GM21529 (cell line): ENCODE results near the gene NRAS.

Experiments
- ATAC-seq: cut with Tn5 transposase; IDR thresholded peaks from one replicate; pipeline ENCODE4 v1.9.1; 2021; ENCODE audit not compliant: unreplicated experiment

NRAS gene

DNA sequence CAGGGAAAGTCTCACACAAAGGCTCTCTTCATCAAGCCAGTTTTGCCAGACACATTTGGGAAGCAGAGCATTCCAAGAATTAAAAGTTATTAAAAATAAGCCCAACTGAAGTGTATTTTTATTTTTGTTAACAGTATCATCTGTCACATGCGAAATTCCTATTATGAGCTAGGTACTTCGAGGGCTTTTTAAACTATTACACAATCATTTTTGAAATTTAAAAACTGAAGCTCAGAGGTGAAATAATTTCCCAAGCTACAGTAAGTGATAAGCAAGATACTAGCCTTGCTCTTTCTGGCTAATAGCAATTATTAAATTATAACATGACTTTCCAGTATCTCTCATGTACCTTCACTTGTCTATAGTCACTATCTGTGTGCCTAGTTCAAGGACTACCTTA is 12.0 kb upstream of the NRAS start:
- no peak for ATAC-seq

DNA sequence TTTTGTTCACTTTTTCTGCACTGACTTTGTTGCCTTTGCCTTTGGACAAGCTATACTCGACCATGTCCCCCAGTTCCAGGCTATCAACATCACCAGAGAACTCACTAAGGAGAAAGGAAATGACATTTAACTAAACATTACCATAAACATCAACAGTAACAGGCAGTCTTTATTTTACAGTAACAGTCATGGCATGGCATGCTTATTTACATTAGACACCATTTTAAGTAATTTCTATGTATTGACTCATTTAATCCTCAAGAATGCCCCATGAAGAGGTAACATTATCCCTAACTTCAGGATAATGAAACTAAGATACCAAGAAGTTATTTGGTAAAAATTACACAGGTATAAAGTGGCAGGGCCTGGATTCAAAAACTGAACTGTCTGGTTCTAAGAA is 8.7 kb upstream of the NRAS start:
- no peak for ATAC-seq

DNA sequence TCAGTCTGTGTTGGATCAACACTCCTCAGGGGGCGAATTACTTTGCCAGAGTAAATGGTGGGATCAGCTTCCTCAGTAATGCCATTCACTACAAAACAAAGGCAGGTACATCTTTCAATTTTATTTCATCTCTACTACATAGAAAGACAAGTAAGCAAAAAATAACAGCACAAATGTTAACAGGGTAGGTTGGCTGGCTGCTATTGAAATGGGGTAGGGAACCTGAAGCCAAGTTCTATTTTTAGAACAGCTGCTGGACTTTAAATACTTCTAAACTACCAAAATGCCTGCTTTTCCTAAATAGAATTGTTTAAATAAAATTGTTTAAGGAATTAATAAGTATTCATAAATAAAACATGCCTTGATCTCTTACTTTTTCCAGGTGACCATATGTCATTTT is 7.3 kb upstream of the NRAS start:
- ATAC-seq, result no peak

DNA sequence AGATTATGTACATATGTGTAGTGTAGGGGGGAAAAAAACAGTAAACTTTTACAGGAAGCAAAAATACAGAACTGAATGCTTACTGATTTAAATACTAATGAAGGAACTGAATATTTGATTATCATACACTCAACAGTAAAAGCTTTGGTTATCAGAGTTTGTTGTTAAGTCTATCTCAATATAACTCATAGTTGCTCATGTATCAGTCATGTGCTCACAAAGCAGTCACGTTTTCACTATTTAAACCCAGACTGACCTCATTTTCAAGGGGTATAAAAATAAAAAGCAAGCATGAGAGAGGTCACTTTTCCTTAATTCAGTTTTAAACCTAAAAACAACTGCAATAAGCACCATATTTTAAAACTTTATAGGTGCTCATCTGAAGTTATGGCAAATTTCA is 6.9 kb upstream of the NRAS start:
- ATAC-seq, result no peak

DNA sequence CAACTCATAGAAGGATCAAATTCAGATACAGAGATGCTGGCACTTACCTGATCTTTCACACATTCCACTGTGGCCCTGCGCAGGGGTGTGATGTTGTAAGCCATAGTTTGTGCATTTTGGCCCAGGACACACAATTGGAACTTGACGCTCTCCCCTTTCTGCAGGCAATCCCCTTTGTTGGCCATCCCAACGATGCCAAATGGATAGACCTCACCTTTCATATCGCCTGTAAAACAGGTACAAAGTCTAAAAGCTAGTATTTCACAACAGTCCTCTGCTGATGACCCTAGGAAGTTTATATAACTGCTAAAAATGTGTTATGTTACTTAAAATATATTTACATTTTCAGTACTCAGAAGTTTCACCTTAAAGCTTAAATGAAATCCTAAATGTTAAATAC is 3.9 kb upstream of the NRAS start:
- no peak for ATAC-seq

DNA sequence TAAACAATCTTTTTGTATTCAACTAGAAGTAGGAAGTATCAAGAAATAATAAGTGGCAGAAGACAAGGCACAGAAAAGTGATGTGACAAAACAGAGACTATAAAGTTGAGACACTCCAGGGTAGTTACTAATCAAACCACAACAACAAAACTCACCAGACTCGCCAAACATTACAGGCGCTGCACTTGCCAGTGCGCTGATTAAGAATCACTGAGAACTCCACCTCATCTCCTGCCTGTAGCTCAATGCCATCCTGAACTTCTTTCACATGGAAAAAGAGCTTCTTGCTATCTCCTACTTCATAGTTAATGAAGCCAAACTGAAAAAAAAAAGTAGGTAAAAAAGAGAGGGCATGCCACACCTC is 2.8 kb upstream of the NRAS start:
- ATAC-seq, result no peak

DNA sequence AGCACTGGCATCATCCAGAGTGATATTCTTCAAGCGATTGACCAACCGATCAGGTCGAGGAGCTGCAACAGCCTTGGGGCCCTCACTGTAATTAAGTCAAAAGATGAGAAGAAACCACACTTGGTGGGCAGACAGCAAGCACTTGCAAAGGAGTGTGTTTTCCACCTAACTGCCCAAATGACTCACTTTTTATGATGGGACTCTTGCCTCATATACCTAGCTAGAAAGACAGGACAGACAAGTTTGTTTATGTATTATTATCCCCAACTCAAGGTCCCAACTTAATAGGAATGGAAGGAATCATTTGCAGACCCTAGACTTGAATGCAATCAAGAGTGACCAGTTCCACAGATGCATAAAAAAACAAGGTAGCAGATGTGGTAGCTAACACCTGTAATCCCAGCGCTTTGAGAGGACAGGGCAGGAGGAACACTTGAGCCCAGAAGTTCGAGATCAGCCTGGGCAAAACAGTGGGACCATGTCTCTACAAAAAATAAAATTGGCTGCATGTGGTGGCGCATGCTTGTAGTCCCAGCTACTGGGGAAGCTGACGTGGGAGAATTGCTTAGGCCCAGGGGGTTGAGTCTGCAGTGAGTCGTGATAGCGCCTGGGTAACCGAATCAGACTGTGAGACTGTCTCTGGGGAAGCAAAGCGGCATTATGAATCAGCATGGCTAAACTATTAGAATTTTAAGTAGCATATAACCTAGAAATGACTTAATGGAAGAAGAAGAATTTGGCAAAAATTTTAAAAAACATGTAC is 2.3 kb upstream of the NRAS start:
- ATAC-seq, result no peak

DNA sequence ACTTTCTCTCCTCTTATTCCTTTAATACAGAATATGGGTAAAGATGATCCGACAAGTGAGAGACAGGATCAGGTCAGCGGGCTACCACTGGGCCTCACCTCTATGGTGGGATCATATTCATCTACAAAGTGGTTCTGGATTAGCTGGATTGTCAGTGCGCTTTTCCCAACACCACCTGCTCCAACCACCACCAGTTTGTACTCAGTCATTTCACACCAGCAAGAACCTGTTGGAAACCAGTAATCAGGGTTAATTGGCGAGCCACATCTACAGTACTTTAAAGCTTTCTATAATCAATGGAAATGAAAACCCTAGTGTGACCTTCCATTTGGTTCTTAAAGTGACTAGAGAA is 643 bp downstream of the NRAS start:
- no peak for ATAC-seq

DNA sequence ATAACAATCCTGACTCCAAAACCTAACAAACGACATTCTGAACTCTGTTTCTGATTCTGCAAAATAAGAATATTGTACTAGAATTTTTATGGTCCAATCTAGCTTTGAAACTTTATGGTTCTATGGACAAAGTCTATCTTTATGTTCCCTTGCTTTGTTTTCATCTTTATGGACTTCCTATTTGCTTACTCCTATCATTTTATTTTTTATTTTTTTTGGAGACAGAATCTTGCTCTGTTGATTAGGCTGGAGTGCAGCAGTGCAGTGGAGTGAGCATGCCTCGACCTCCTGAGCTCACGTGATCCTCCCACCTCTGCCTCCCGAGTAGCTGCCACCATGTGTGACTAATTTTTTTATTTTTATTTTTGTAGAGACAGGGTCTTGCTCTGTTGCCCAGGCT is 3.6 kb downstream of the NRAS start:
- ATAC-seq, result no peak

DNA sequence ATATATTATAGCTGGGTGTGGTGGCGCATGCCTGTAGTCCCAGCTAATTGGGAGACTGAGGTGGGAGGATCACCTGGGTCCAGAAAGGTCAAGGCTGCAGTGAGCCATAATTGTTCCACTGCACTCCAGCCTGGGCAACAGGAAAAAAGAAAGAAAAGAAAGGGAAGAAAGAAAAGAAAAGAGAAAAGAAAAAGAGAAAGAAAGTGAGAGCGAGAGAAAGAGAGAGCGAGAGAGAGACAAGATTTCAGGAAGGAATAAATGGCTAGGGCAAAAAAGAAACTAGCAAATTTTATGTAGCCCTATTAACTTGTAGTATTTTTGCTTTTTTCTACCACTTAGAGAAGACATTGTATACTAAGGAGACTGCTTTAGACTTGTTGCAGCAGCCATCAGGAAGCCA is 6.2 kb downstream of the NRAS start:
- ATAC-seq, result no peak

DNA sequence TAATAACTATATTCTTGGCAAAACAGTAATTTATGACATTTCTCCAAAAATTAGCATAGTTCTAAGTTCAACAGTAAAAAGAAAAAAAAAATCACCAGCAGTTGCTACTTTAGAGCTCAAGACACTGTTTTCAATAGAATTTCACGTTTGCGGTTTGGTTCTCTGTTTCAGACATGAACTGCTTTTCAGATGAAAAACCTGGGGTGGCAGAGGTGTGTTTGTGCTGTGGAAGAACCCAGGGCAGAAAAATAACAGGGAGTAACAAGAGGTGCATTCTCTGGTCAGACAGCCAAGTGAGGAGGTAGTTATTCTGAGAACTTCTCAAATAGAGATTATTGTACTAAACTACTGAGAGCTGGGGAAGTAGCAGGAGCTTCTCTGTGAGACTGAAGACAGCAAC is 9.0 kb downstream of the NRAS start:
- no peak for ATAC-seq

DNA sequence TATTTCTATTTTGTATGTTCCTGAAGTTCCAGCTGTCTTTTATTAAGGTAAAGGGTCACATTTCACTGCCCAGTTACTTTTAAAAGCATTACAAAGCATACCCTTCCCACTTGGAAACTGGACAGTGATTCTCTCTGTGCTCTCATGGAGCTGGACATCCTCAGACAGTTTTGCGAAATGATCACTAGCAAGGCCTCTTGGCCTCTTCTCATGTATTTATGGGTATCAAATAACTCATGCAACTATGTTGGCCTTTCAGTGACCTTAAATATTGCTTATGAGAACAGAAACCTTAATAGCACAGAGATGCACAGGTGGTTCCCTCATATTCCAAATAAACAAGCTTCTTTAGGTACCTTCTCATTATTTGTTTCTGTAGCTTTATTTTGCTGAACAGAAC is 13.3 kb downstream of the NRAS start:
- ATAC-seq, result no peak

DNA sequence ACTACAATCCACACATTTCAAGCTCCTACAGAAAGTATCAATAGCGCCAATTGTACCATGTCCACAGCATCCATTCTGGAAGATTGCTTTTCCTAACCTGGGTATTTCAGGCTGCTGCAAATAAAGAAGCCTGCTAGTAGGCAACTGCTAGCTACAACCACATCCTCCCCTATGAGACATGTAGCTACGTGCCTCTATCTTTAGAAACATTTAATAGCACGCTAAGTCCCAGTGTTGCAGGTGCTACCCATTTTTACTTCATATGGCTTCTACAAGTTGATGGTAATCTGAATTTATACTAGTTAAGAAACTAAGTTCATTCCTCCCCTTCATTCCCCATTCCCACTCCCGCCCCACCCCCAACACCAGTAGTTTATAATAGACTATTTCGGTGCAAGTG is 13.8 kb downstream of the NRAS start:
- ATAC-seq, result no peak

DNA sequence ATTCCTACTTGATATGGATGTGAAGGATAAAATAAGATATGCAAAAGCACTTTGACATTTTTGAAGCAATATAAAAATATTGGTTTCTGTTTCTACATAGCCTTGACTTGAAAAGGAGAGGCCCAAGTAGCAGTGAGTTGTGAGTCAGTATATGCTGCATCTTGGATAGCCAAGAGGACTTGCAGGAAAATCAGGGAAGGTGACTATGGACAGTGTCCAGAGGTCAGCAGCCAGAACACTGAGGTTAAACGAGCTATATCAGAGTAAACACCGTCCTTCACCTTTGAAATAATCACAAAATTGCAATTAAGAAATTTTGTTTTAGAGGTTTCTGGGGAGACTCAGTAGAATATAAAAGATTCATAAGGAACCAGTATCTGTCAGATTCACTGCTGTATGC is 14.6 kb downstream of the NRAS start:
- no peak for ATAC-seq

DNA sequence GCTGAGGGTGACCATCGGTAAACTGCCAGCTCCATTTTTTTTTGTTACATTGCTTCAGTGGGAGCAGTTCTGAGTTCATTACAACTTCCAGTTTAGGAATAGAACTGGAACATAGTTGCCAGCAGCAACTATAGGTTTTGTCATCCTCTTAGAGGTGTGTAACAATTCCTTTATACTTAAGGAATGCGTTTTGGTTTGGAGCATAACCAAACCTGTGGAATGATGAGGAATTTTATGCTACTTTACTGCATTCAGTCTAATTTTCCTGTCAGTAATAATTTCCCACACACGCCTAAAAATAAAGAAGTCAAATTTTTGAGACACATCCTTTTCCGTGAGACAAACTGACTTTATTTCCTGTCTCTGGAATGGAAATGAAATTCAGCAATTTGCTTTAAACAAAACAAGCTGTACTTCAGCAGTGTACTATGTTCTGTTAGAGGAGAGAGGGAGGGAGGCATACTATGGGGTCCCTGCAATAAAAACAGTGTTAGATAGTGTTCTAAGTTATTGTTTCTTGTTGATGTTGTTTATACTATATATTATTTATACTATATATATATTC is 16.5 kb downstream of the NRAS start:
- no peak for ATAC-seq

DNA sequence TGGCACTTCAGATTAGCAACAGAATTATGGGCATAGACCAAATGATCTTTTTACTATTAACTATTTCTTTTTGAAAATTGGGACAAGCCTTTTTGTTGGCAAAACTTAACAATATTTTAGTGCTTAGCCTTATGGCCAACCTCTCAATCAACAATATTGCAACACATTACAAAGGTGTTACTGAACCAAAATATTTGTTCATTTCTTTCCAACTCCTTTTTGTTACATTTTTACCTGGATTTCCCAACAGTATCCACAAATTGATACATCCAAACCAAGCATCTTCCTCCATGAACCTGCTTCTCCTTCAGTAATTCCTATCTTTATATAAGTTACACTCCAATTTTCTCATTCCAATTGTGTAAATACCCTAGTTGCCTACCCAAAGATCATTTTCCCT is 19.8 kb downstream of the NRAS start:
- ATAC-seq, result no peak

DNA sequence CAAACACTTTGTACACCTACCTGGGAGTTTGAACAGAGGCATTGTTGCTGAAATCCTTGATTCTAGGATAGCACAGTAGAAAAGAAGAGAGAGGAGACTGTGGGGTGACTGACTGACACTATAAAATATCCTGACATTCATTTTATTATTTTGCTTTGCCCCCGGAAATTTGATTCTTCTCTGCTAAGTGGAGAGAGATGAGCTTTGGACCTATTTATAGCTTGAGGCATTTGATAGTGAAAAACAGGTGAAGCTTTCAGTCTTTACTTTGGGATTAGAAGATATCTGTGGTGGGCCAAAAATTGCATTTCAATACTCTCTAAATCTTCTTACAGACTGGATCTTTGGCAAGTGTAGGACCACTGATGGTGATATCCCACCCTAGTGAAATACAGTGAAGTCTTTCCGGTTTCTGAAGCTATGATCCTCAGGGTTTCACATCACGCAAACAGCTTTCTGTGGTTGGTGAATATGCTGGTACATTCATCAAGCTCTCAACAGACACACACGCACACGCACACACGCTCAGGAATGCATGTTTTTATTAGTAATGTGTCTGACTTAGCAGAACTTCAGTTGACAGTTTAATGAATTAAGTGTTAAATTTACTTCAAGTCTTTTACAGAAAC is 21.0 kb downstream of the NRAS start, which contains the start of gene AMPD1:
Gene AMPD1, minus strand, starts transcription at position 117 of the 629 bp plus-strand sequence. Its CDS starts 75 bp downstream, at position 42.
- ATAC-seq, result no peak

DNA sequence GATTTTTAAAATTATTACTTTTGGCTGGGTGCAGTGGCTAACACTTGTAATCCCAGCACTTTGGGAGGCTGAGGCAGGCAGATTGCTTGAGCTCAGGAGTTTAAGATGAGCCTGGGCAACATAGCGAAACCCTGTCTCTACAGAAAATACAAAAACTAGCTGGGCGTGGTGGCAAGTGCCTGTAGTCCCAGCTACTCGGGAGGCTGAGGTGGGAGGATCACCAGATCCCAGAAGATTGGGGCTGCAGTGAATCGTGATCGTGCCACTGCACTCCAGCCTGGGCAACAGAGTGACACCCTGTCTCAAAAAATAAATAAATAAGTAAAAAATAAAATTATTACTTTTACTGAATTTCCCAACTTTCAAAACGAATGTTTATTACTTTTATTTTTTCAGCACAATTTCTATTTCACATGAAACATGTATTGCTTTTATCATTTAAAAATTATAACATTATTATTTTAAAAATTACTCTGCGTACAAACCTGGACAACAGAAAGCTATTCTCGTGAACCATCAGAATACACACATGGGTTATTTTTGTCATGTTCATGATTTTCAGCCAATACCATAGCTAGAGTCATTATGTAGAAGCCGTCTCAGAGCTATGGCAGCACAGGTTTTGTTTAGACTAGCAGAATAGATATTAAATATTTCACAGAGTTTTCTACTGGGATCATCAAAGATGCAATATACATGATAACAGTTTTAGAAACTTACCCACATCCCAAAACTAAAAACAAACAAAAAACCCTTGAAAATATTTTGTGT is 21.8 kb downstream of the NRAS start:
- no peak for ATAC-seq

DNA sequence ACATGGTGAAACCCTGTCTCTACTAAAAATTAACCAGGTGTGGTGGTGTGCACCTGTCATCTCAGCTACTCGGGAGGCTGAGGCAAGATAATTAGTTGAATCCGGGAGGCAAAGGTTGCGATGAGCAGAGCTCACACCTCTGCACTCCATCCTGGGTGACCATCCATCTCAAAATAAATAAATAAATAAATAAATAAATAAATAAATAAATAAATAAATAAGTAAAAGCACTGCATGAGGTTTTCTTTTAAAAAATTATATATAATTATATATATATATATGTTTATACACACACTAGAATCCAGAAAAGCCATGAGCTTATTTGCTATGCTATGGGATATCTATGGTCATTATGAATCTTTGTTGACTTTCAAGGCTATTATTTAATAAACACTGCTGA is 23.6 kb downstream of the NRAS start:
- ATAC-seq, result no peak

DNA sequence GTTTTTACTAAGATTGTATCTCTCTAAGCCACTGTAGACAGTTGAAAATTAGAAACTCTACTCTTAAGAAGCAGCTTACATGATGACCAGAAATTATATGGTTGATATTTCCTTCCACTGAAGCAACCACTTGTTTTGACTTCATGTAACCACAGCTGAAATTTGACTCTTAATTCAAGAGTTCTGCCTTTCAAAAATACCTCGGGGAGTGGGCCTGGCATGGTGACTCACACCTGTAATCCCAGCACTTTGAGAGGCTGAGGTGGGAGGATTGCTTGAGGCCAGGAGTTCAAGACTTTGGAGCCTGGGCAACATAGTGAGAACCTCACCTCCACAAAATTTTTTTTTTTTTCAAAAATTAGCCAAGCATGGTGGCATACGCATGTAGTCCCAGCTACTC is 25.5 kb downstream of the NRAS start:
- ATAC-seq, result no peak

DNA sequence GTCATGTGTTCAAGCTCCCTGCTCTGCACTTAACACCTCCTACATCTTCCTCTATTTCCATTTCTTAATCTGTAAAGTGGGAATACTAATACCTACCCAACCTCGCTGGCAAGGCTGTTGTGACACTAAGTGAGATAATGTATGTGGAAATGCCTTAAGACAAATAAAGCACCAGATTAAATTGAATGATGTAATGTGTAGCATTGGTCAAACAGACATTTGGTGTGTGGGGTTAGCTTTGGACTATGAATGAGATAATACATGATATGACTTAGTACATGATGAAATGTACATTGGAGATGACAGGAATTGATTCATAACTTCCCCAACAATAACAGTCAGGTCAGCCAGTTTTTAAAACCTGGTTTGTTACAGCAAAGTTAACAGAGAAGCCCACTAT is 26.4 kb downstream of the NRAS start:
- ATAC-seq, result no peak

DNA sequence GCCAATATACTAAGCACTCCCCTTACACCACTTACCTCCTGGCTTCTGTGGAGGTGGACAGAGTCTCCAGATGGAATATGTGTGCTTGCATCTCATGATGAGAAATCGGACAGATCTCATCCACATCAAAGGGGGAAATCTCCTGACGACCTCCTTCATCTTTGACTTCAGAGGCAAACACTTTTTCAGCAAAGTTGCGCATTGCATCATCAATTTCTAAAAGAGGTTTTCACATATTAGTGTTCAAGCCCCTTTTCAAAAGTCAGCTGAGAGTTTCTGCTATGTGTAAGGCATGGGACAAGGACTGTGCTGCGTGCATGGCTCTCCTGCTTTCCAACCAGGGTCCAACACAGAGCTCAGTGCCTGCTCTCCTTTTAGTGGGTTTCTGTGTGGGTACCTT is 28.0 kb downstream of the NRAS start:
- no peak for ATAC-seq
